Middle frontal gyrus (tissue), 1 donor: ENCODE data around the gene SERPINE2.
A peak's percentile ranks its signal among the peaks of the same experiment; 100 is the strongest.

Experiments used
- DNase-seq: peaks from one replicate; pipeline ENCODE4 v3.0.0-alpha.2; 2015; ENCODE audit warnings: low spot score; ENCODE audit errors: extremely low spot score

SERPINE2 gene, protein sequence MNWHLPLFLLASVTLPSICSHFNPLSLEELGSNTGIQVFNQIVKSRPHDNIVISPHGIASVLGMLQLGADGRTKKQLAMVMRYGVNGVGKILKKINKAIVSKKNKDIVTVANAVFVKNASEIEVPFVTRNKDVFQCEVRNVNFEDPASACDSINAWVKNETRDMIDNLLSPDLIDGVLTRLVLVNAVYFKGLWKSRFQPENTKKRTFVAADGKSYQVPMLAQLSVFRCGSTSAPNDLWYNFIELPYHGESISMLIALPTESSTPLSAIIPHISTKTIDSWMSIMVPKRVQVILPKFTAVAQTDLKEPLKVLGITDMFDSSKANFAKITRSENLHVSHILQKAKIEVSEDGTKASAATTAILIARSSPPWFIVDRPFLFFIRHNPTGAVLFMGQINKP

DNA sequence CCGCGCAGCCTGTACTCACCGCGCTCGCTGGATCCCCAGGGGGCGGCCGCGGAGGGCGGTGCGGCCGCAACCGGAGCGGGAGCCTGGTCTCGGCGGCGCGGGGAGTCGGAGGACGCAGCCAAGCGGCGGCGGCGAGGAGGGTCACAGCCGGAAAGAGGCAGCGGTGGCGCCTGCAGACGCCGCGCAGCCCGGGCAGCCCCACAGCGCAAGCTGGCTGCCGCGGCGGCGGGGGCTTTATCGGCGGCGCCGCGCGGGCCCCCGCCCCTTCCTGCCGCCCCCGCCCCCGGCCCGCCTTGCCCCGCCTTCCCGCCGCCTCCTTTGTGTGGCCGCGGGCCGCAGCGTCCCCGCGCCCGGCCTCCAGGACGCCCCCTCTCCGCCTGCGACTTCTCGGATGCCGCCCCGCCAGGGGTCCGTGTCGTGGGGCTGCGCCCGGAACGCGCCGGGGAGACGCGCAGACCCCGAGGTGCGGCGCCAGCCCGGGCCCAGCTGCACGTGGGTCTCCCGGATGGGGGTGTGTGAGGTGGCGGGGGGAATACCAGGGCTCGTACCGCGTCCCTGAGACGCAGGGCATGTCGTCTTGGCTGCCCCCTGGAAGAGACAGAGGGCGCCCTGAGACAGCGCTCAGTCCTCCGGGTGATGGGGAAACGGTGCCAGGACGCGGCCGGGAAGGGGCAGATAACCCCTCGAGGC lies at the start of gene SERPINE2:
SERPINE2 (minus strand) TSS at position 207 of the 690 bp plus-strand sequence. CDS start 37,386 bp downstream, outside the sequence.
- DNase-seq, result peak; percentile 48

DNA sequence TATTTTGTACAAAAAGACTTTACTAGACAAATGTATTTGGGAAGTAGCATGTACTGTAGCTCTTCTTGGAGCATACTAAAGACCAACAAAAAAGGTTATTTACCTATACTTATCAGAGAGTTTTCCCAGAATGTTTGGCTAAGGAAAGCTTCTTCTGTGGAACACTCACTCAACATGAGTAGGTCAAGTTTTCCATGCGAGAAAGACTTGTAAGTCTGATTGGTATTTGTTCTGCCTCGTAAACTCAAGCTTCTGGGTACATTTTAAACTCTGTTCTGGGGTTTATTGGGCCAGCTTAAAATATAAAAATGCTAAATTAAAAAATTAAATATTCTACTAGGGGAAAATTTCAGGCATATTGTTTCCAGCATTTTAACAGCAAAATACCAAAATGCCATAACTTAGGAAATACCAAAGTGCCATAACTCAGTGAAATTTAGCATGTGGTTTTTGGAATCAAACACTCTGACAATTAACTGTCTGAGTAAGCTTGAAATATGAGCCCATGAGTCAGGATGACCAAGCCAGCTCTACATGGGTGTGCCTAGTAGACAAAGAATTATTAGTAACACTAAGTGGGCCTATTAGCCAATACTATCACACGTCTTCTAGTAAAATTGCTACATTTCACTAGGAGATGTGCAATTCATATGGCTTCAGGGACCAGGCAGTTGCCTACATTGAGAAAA lies 47.3 kb upstream of the SERPINE2 start:
- no peak for DNase-seq

DNA sequence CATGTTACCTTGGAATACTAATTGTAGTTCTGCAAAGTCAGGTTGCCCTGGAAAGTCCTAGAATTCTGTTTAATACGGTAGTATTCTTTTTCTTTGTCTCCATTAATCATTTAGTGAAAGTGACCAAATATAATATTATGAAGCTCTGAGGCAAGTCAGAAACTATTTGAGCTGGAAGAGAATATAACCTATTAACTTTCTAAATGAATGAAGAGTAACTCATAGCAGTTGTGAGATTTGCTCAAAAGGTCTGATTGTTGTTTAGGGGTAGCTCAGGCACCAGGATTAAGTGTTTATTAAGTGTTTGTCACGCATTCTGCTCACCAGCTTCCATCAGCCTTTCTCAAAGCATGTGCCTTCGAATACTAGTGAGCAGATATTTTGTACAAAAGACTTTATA lies 46.7 kb upstream of the SERPINE2 start:
- DNase-seq, result no peak

DNA sequence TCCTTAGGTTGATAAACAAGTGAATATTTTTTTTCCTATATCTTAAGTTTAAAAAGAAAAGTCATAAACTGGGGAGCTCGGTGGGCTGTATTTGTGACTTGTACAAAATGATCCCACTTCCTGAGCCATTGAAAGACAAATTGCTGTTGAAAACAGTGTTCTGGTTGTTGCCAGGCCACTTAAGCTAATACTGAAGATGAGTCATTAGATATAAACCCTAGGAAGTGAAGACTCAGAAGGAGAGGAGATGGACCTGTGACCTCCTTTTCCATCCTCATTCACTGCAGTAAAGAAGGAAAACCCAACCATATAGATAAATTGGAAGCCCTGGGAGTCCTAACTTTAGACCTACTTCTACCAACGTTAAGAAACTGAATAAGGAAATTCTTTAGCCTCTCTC lies 46.2 kb upstream of the SERPINE2 start:
- no peak for DNase-seq

DNA sequence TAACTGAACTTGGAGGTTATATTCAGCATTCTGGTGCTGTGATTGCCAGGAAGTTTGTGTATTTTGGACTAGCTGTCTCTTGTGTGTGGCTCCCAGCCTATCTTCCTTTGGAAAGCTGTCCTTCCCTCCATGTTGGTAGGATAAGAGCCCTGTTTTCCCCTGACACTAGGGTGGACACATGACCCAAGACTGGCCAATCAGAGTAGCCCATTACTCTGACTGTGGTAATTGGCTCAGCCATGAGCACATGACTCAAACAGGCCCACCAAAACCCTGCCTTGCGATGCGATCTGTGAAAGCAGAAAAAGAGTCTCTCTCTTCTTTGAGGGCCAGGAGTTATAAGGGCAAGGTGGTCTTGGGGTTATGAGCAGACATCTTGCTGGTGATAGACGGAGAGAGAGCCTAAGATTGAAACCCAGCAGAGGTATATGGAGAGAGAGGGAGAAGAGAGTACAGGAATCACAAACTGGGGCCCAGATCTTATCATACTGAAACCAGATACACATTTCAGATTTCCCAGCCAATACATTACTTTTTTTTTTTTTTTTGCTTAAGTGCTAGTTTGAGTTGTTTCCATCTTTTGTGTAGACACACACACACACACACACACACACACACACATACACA lies 45.3 kb upstream of the SERPINE2 start:
- no peak for DNase-seq

DNA sequence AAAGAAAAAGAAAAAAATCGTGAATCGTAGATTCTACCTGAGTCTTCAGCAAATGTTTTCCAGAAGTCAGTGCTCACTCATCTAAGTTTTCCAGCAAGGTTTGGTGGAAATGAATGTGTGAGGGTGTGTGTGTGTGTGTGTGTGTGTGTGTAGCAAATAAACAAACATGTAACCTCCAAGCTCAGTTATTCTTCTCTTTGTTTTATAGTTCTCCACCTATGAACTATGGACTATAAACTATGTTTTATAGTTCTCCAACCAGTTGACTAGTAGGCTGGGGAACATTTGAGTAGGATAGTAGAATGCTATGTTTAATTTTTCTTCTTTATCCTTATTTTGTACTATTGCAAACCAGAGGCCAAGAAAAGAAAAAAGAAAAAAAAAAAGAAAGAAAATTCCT lies 44.6 kb upstream of the SERPINE2 start:
- DNase-seq, result no peak

DNA sequence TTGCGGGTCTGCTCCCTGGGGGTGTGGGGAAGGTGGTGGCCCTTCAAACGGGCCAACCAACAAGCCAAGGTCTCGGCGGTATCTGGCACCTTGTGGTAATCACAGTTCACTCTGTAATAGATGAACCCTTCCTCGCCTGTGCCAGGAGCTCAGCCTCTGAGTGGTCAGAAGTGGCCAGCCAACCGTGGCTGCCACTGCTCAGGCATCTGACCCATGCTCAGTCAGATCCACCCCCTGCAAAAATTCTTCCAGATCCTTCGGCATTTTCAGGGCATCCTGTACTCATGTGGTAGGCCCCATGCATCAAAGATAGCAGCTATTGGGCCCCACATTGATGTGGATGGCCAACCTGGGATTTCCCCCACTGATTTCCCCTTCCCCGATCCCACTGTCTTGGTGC lies 39.6 kb upstream of the SERPINE2 start:
- no peak for DNase-seq

DNA sequence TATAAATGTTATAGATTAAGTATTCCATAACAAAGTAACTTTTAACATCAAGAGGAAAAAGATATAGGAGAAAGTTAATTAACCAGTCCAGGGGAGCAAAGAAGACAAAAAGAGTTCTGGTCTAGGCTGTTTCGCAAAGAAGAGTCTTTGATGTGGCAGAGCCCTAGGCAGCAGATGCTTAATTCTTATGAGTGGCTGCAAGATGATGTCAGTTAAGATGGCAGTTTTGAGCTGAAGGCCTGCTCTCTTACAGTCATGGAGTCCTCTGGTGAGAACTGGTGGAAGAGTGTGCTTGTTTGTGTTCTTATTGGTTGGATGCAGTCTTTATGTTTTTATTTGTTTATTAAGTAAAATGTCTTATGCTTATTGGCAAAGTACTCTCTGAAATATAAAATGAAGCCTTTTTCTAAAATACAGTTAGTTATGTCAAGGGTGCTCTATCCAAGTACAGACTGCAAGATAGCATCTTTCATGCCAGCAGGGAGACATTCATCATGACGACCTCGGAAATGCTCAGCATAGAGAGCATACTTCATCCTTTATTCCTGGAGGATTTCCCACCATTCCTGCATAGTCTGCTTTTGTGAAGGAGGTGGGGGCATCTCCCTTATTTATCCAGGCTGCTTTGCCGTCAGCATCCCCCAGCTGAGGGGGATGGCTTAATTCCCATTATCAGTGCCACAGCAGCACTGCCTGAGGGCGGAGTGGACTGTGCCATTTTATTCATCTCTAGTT lies 38.9 kb upstream of the SERPINE2 start:
- DNase-seq, result no peak

DNA sequence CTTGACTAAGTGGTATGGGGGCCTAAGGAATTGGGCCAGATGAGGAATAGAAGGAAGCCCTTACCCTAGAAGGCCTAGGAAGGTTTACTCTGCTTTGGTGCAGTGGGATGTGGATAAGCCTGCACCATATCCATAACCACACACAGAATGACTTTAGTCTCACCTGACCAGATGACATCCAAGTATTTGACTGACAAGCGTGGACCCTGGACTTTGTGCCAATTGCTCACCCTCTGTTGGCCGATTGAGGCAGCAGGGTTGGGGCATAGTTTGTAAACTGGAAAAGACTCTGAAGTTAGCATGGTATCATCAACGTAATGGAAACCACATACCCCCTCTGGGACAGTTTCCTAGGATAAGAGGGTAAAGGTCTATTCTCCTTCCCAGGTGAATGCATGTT lies 36.5 kb upstream of the SERPINE2 start:
- no peak for DNase-seq

DNA sequence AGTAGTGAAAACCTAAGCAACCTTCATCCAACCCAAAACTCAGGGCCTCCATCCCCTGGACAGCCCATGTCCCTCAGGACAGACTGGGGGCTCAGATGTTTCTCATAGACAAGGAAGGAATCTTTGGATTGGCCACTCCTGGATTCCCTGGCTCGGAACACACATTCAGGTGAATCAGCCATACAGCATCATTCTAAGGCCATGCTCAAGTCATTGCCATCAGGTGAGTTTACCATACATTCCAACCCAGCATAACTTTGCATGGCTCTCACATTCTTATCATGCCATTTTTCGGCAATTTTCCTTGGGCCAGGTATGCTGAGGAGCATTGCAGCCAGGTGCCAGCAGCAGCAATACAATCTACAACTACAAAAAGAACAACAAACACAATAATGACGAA lies 34.6 kb upstream of the SERPINE2 start:
- DNase-seq, result no peak

DNA sequence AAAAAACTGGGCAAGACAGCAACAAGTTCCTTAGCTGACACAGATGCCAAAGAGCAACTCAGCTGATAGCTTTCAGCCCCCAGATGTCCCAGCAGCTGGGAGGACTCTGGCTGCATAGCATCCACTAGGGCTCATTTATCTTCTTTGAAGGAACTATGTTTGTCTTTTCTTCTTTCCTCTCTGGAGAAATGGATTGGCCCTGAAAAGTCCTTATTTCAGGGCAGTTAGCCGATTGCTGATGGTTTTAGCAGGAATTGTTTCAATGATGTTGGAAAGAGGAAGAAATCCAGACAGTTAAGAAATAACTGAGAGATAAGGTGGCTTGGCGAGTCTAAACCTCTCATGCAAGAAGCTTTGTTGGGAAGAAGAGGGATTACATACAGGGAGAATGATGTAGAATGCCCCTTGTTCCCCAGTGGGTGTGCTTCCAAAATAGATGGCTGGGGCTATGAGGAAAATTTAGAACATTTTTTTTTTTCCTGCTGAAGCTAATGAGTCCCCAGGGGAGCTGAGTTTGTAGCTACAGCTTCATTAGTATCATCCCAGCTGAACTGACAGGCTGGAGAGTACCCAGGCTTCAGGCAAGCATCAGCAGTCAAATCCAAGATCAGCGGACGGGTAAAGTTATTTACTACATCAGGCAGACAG lies 33.6 kb upstream of the SERPINE2 start:
- no peak for DNase-seq

DNA sequence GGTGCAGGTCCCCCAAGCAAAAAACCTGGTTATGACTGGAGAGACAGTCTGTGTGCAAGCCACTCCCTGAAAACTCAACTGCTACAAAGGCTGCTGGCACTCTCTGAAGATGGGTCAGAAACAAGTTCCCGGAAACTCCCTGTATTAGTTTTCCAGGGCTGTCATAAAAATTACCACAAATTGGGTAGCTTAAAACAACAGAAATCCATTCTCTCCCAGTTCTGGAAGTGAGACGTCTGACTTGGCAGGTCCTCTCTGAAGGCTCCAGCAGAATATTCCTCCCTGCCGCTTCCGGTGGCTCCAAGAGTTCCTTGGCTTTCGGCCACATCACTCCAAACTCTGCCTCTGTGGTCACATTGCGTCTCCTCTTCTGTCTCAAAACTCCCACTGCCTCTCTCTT lies 30.1 kb upstream of the SERPINE2 start:
- no peak for DNase-seq

DNA sequence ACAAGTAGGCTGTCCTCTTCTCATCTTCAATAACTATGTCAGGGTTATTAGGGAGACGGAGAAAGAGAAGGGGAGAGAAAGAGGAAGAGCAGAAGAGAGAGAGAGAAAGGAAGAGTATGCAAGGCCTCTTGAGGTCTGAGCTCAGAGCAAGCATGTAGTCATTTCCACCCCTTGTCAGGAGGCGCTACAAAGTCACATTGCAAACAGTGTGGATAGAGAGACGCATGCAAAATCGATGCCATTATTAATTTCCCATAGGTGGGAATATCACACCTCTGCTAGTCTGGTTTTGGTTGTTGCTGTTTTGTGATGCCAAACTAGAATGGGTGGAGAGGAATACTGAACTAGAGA lies 24.2 kb upstream of the SERPINE2 start:
- no peak for DNase-seq

DNA sequence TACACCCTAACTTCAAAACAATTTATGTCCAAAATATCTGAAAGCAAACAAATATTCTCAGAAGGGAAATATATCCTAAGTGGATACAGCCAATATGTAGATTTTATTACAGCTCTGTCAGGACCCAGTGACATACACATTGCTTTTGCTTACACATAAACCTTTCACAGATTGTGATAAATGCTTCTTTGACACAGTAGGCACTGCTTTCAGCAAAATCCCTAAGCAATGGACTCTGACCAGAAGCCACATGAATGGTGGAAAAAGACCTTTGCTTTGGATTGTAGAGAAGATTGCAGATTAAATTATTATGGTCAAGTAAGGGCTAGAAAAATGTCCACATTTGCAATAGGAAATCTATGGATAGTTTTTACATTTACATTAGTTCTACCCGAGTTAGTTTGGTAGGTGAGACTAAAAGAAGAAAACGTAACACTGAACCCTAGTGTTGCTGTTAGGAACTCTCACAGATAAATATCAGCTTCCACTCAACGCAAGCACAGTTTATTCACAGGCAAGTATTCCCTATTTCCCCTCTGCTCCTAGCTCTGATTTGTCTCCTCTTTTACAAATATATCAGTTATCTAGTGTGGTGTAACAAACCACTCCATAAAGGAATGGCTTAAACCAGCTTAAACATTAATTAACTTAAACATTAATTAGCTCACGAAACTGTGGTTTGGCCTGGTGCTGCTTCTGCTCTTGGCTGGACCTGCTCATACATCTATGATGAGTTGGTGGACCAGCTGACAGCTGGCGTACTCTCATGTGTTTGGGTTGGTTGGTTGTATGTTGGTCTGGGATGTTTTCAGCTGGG lies 23.6 kb upstream of the SERPINE2 start:
- DNase-seq, result no peak

DNA sequence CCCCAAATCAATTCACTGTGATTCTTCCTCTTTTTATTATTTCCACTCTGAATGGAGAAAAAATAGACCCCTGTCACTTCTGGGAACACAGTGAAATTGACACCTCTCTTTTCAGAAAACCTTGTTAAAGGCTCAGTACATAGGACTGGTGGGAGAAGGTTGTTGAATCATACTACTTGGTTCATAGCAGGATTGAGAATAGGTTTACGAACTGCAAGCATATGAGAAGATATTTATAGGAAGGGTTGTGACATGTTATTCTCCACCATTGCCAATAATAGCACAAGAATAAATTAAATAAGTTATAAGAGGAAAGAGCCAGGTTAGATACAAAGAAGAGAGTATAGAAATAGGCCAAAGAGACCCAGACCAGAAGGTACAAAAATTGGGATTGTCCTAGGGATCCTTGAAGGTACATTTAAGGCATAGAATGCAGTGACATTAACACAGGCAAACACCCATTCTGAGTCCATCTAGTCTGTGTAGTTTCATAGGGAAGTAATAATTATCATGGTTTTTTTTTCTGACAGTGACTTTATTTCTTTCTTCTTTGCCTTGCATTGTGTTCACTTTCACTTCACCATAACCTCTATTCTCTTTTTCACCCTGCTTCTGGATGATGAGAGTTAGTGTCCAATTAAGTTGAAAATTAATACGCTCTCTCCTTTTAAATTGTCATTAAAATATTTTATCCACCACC lies 21.8 kb upstream of the SERPINE2 start:
- no peak for DNase-seq

DNA sequence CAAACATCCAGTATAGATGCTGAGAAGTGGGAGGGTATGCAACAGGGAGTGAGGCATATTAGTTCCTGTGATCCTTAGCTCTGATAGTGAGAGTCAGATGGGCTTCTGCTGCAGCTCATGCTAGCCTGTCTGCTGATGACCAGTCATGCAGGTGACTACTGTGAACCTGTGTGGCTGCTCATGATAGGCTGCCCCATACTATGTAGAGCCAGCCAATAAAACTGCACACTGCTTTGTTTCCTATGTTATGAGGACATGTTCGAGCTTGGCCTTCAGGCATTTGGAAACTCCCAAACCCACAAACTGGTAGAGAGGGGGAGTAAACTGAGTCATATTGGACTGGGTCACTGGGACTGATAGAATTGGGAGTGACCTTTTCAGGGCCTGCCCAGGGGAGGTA lies 20.1 kb upstream of the SERPINE2 start:
- DNase-seq, result no peak

DNA sequence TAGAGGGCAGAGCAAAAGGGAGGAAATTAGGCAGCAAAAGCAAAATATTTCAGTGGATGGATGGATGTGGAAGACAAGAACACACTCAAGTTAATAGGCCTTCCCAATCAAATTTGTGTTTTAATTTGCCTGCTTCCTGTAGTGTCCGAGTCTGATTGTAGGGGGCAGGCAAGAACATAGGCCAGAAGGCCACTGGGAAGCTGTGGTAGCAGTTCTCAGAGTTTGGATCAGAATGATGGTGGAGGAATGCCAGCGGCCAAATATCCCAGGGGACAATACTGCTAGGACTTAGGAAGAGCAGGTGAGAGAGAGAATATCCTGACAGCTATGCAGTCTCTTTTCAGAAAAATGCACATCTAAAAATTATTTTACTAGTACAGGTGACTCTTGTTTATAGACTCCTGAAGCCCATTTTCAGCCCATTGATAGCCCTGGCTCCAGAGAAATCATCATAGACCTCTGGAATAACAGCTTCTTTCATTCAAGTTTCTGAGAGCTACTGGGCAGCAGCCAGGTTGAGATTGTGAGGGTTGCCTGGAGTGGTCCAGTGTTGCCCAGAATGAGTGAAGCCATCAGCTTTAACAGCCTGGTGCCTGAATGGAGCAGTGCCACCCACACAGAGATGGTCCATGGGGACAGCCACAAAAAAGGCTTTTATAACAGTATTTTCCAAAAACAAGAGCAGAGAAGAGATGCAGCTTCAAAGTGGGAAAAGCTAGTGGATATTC lies 19.1 kb upstream of the SERPINE2 start:
- DNase-seq, result no peak

DNA sequence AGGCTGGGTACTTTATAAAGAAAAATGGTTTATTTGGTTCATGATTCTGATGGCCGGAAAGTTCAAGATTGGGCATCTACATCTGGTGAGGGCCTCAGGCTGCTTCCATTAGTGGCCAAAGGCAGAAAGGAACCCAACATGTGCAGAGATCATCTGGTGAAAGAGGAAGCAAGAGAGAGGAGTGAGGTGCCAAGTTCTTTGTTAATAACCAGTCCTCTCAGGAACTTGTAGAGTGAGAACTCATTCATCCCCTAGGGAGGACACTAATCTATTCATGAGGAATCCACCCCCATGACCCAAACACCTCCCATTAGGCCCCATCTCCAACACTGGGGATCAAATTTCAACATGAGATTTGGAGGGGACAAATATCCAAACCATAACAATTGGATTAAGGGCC lies 17.8 kb upstream of the SERPINE2 start:
- no peak for DNase-seq

DNA sequence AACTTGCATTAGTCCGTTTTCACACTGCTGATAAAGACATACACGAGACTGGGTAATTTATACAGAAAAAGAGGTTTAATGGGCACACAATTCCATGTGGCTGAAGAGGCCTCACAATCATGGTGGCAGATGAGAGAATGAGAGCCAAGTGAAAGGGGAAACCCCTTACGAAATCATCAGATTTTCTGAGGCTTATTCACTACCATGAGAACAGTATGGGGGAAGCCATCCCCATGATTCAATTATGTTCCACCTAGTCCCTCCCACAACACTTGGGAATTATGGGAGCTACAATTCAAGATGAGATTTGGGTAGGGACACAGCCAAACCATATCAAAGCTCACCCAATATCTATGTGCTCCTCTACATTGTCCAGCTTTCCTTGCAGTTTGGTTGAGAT lies 16.0 kb upstream of the SERPINE2 start:
- DNase-seq, result no peak
